ENCODE results near the gene SLC24A4.

DNA sequence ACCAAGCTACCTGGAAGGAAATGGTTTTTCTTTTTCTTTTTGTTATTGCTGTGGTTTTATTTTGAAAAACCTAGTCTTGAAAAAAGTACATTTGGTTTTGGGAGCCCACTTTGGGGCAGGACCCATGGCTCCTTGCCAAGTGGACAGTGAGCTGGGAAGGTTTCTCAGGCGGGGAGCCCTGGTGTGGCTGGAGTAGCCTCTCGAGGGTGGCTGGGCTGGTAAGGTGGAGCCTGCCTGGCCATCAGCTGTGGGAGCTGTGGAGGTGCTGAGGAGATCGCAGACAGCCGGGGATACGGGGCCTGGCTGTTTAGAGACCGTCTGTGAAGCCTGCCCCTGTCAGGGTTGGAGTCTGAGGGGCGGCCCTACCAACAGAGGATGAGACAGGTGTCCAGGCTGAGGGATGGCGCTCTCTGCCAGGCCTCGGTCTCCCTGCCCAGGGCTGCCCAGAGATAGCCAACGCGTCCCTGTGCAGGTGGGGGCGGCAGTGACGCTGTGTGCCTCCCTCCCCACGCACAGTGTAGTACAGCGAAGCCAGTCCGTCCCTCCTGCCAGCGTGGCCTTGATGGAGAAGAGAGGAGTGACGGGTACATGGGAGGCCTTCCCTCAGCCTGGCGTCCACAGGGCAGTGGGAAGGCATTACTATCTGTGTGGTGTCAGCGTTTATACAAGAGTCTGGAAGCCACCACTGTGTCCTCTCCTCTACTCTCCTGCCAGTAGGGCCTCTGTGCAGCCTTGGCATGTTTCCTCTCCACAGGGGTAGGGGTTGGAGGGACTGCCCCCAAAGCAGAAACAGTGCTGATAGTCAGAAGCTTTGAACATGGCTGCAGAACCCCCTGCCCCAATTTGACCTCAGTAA, 196.5 kb downstream of the SLC24A4 start:
- TF ChIP-seq, protein P1, sequence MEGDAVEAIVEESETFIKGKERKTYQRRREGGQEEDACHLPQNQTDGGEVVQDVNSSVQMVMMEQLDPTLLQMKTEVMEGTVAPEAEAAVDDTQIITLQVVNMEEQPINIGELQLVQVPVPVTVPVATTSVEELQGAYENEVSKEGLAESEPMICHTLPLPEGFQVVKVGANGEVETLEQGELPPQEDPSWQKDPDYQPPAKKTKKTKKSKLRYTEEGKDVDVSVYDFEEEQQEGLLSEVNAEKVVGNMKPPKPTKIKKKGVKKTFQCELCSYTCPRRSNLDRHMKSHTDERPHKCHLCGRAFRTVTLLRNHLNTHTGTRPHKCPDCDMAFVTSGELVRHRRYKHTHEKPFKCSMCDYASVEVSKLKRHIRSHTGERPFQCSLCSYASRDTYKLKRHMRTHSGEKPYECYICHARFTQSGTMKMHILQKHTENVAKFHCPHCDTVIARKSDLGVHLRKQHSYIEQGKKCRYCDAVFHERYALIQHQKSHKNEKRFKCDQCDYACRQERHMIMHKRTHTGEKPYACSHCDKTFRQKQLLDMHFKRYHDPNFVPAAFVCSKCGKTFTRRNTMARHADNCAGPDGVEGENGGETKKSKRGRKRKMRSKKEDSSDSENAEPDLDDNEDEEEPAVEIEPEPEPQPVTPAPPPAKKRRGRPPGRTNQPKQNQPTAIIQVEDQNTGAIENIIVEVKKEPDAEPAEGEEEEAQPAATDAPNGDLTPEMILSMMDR (conservative IDR thresholded peaks at IDR 0.05 in 1 of 2, IDR thresholded peaks at IDR 0.05 in 1 of 2; ENCODE audit: extremely low read depth in 1 of 2, insufficient read depth in 1 of 2, low read depth in 1 of 2, low read length in 2 of 2) = no peak
- no peak for TF ChIP-seq EZH2 (IDR thresholded peaks at IDR 0.05; ENCODE audit: borderline replicate concordance, low read length)
